Upper lobe of left lung (tissue), 4 donors: ENCODE results near the gene STMN1.

Experiments used
- CTCF ChIP-seq, 6 experiments: fragments of 450-650 bp in 4 of 6; fragments of 200-600 bp in 2 of 6; sonication (generic) in 2 of 6; IDR thresholded peaks; one replicate each; pipeline ENCODE4 v1.5.1; 2016 to 2019; ENCODE audit warnings: antibody characterized with exemption in 6 of 6
- EP300 ChIP-seq, 4 donors: sonication (generic); formaldehyde crosslinking; IDR thresholded peaks; one replicate each; pipeline ENCODE4 v1.5.1; 2017; ENCODE audit warnings: antibody characterized with exemption in 4 of 4, control low read depth in 2 of 4
- POLR2AphosphoS5 ChIP-seq, 2 donors: sonication (generic); formaldehyde crosslinking; IDR thresholded peaks; one replicate each; pipeline ENCODE4 v1.5.1; 2017; ENCODE audit warnings: antibody characterized with exemption in 2 of 2

GRCh38 chr1:25854554-25854953 is 51.7 kb downstream of the STMN1 start:
- TF ChIP-seq CTCF (IDR thresholded peaks at IDR 0.05): no peak
- TF ChIP-seq EP300 (IDR thresholded peaks at IDR 0.05): no peak
- no peak for TF ChIP-seq POLR2AphosphoS5 (IDR thresholded peaks at IDR 0.05)
